HFF-Myc (cell line): ENCODE measurements around the gene ADK.

Source experiments
- DNase-seq: peaks from one replicate; pipeline ENCODE4 v3.0.0-alpha.2; 2011; ENCODE audit warnings: low read depth; ENCODE audit errors: extremely low read depth
- H3K4me3 ChIP-seq: replicated peaks from 2 replicates; pipeline ENCODE4 v1.5.1; 2011; ENCODE audit warnings: low read depth, mild to moderate bottlenecking, control low read depth, low read length
- CTCF ChIP-seq: IDR thresholded peaks from 2 replicates; pipeline ENCODE4 v1.5.1; 2012; ENCODE audit warnings: mild to moderate bottlenecking, low read depth, low read length, control low read depth; ENCODE audit errors: missing control alignments

The ADK gene

GRCh38 chr10:74500026-74500704 is 349.1 kb downstream of the ADK start:
- H3K4me3 ChIP-seq, result no peak overlapping the region
- TF ChIP-seq CTCF, result no peak
- DNase-seq, result no peak

- H3K4me3 ChIP-seq, result no peak overlapping the region
- no peak for TF ChIP-seq CTCF
- DNase-seq, result peak; percentile 26
Measured at GRCh38 chr10:74500816-74501215, 349.8 kb downstream of the ADK start.

- H3K4me3 ChIP-seq, result no peak overlapping the region
- peak; percentile 88 for DNase-seq
Measured at GRCh38 chr10:74502963-74503608, 352.1 kb downstream of the ADK start.

GRCh38 chr10:74507951-74508350 is 356.9 kb downstream of the ADK start:
- no peak for TF ChIP-seq CTCF
- DNase-seq, result no peak
- no peak overlapping the region for H3K4me3 ChIP-seq

More at GRCh38 chr10:74502963-74503608, 352.1 kb downstream of the ADK start:
- no peak for TF ChIP-seq CTCF

GRCh38 chr10:74510594-74510993 is 359.6 kb downstream of the ADK start:
- DNase-seq, result no peak

GRCh38 chr10:74511051-74511450 is 360.0 kb downstream of the ADK start:
- no peak for DNase-seq
- TF ChIP-seq CTCF, result no peak
- no peak overlapping the region for H3K4me3 ChIP-seq

More at GRCh38 chr10:74510594-74510993, 359.6 kb downstream of the ADK start:
- no peak overlapping the region for H3K4me3 ChIP-seq
- TF ChIP-seq CTCF, result no peak

GRCh38 chr10:74514322-74514721 is 363.3 kb downstream of the ADK start:
- H3K4me3 ChIP-seq, result no peak overlapping the region
- DNase-seq, result no peak
- no peak for TF ChIP-seq CTCF
